K562 (cell line): ENCODE data around the gene EPB41L1. TPM values are rescaled to one million over a fixed set of nuclear protein-coding genes. Genes with fewer than 3 reads are reported as not detected.

Source experiments
- ATAC-seq: fragments of 200-7000 bp; cut with Tn5 transposase; 3 replicates; pipeline ENCODE4 v1.9.1; 2020; ENCODE audit warnings: moderate library complexity
- BruUV-seq: library from RNA; stranded (reverse); fragments of 400-500 nt; replicated peaks from 2 replicates; lab custom pipeline; 2021; lab: Mats Ljungman, UMichigan
- CTCF ChIA-PET: fragments of 300-600 bp; formaldehyde crosslinking; extraction: SDS; loops from one replicate; lab custom pipeline; 2021; ENCODE audit warnings: low intra/inter-chr PET ratio; lab: Yijun Ruan, JAX
- POLR2A ChIA-PET: fragments of 300-600, 350-650 bp; sonication (Branson Sonifier 250); formaldehyde crosslinking; extraction: SDS; loops from one replicate; lab custom pipeline; 2021; ENCODE audit warnings: antibody characterized with exemption, inconsistent platforms; lab: Yijun Ruan, JAX
- DNase-seq, 4 experiments: peaks; one replicate each; pipeline versions ENCODE4 v3.0.0 to v3.0.0-alpha.2; 2011 to 2018; ENCODE audit warnings: low spot score in 3 of 4, mixed read lengths in 3 of 4; ENCODE audit errors: extremely low read depth in 1 of 4
- FAIRE-seq: peaks from 2 replicates; lab custom pipeline; 2011; peaks lifted over from hg19 to GRCh38; lab: Jason Lieb, UNC
- H2AFZ ChIP-seq: 2 replicates; pipeline ENCODE4 v1.6.0; 2011; ENCODE audit warnings: low read depth, low read length, control low read depth, inconsistent platforms
- H3K27ac ChIP-seq: fragments of 200-600 bp; 3 replicates; pipeline ENCODE4 v1.8.0; 2011; ENCODE audit warnings: low read depth, mild to moderate bottlenecking, control low read depth, inconsistent platforms, low read length, moderate library complexity, mixed read lengths; ENCODE audit errors: extremely low read depth
- H3K27me3 ChIP-seq, 2 experiments: fragments of 300-600 bp in 1 of 2; 2 replicates in 1 of 2; 3 replicates in 1 of 2; pipeline versions ENCODE4 v1.6.0 to v1.8.0; 2011; ENCODE audit warnings: inconsistent platforms in 2 of 2, low read length in 2 of 2, mild to moderate bottlenecking in 1 of 2, mixed read lengths in 1 of 2, moderate library complexity in 1 of 2; ENCODE audit not compliant: control insufficient read depth in 2 of 2, insufficient read depth in 2 of 2
- H3K36me3 ChIP-seq: fragments of 300-600 bp; 3 replicates; pipeline ENCODE4 v1.8.0; 2011; ENCODE audit warnings: mild to moderate bottlenecking, low read length, inconsistent platforms; ENCODE audit not compliant: control insufficient read depth, insufficient read depth
- H3K4me1 ChIP-seq, 2 experiments: fragments of 200-600 bp in 1 of 2; replicated peaks in 1 of 2; 2 replicates in 1 of 2; 3 replicates in 1 of 2; pipeline versions ENCODE4 v1.5.1 to v1.8.0; 2011; ENCODE audit warnings: inconsistent platforms in 2 of 2, low read length in 2 of 2, mild to moderate bottlenecking in 1 of 2, mixed read lengths in 1 of 2, moderate library complexity in 1 of 2; ENCODE audit not compliant: control insufficient read depth in 2 of 2, insufficient read depth in 2 of 2
- H3K4me2 ChIP-seq: 2 replicates; pipeline ENCODE4 v1.6.1; 2011; ENCODE audit warnings: low read length, control low read depth, inconsistent platforms, mixed read lengths; ENCODE audit not compliant: insufficient read depth
- H3K4me3 ChIP-seq: fragments of 200-600 bp; sonication (generic), shearing (Covaris generic); 2 replicates; pipeline ENCODE4 v1.5.1; 2016; ENCODE audit warnings: control low read depth, inconsistent platforms
- H3K79me2 ChIP-seq: fragments of 200-600 bp; 3 replicates; pipeline ENCODE4 v1.8.0; 2011; ENCODE audit warnings: low read length, inconsistent platforms; ENCODE audit not compliant: control insufficient read depth, insufficient read depth
- H3K9ac ChIP-seq, 2 experiments: 2 replicates each; pipeline versions ENCODE4 v1.6.0 to v1.6.1; 2011; ENCODE audit warnings: low read depth in 2 of 2, low read length in 2 of 2, control low read depth in 1 of 2, inconsistent platforms in 1 of 2, mild to moderate bottlenecking in 1 of 2, mixed read lengths in 1 of 2; ENCODE audit not compliant: insufficient read depth in 1 of 2
- H3K9me1 ChIP-seq: one replicate; pipeline ENCODE4 v1.6.0; 2011; ENCODE audit warnings: inconsistent platforms, mild to moderate bottlenecking, low read length, moderate library complexity; ENCODE audit not compliant: control insufficient read depth, insufficient read depth
- H3K9me3 ChIP-seq: replicated peaks from 2 replicates; pipeline ENCODE4 v1.5.1; 2011; ENCODE audit warnings: low read depth, low read length, inconsistent platforms; ENCODE audit not compliant: control insufficient read depth, insufficient read depth
- H4K20me1 ChIP-seq: replicated peaks from 2 replicates; pipeline ENCODE4 v1.6.1; 2011; ENCODE audit warnings: low read length, inconsistent platforms, mixed read lengths; ENCODE audit not compliant: control insufficient read depth, insufficient read depth
- KLF1 ChIP-seq: fragments of 450-650 bp; IDR thresholded peaks from 2 replicates; pipeline ENCODE4 v1.6.1; 2016; ENCODE audit warnings: missing genetic modification characterization, missing compliant biosample characterization
- LEF1 ChIP-seq: fragments of 450-650 bp; IDR thresholded peaks from 2 replicates; pipeline ENCODE4 v1.6.1; 2016; ENCODE audit warnings: mild to moderate bottlenecking
- SAP30 ChIP-seq: fragments of 200-600 bp; sonication (generic); IDR thresholded peaks from 2 replicates; pipeline ENCODE4 v1.6.1; 2012; ENCODE audit warnings: borderline replicate concordance, low read depth, mild to moderate bottlenecking, moderate library complexity, low read length, control low read depth, inconsistent platforms; ENCODE audit not compliant: insufficient read depth, poor library complexity, severe bottlenecking
- ZNF316 ChIP-seq: fragments of 450-650 bp; IDR thresholded peaks from 2 replicates; pipeline ENCODE4 v1.6.1; 2016
- ZNF583 ChIP-seq: fragments of 250-450 bp; sonication (Bioruptor Pico); IDR thresholded peaks from 2 replicates; pipeline ENCODE4 v1.4.0; 2020
- WGBS: fragments of 100-300 bp; shearing (Covaris generic); methylation state at CpG from one replicate; pipeline ENCODE4 v1.1.6; 2016; ENCODE audit warnings: low coverage, mixed read lengths; ENCODE audit not compliant: insufficient coverage; ENCODE audit errors: missing lambda C conversion rate; 5-methylcytosine and 5-hydroxymethylcytosine counted together
- in situ Hi-C: fragments of 300-500 bp; cut with MboI; formaldehyde crosslinking; loops from 4 replicates; pipeline ENCODE4 v1.15.0; 2018; ENCODE audit warnings: inconsistent platforms, mixed read lengths
- intact Hi-C: fragments of 100-400 bp; cut with micrococcal nuclease; formaldehyde crosslinking; loops from 2 replicates; pipeline ENCODE4 v1.14.2; 2022
- polyA plus RNA-seq, 8 experiments: library from polyadenylated mRNA; depleted of rRNA in 4 of 8; stranded (reverse) in 5 of 8; unstranded in 3 of 8; fragments of >200 nt; fragmentation: Nextera tagmentation in 2 of 8; fragmentation: Illumina TruSeq in 1 of 8; extraction: Ambion mirVana in 2 of 8; extraction: Trizol in 1 of 8; gene quantifications; 2 replicates each; pipeline versions ENCODE4 v1.2.1 to v1.2.3, GENCODE V29; 2011 to 2014; ENCODE audit warnings: inconsistent platforms in 1 of 8, missing spikeins in 1 of 8
- total RNA-seq, 7 experiments: library from RNA; depleted of rRNA in 6 of 7; stranded (reverse); fragments of >200 nt in 6 of 7; fragmentation: Illumina TruSeq in 2 of 7; extraction: Trizol in 2 of 7; gene quantifications; 2 replicates each; pipeline versions ENCODE4 v1.2.1 to v1.2.3, GENCODE V29; 2011 to 2021; ENCODE audit warnings: low replicate concordance in 1 of 7

The EPB41L1 gene
- total and polyA plus RNA-seq, 9 of the 15 experiments (the other 6 are each of a cell fraction or from before 2014, with no cell fraction given), result 0.11 to 4.3 (median 1.3) TPM

- Histone ChIP-seq H3K9me1 (no peaks in the 10 kb centered on the region), H3K36me3 (peaks cover 37% of the 10 kb centered on the region; the same call in 2 of the 3 replicates), H3K27me3 (peaks cover 2 to 11% of the 10 kb centered on the region in 2 experiments; a peak in 4 of 5 replicates), H3K4me3 (peak overlapping the region; percentile 60)
- FAIRE-seq, result no peak
- TF ChIP-seq ZNF583 (CRISPR knock-in tag) (no peak), LEF1 (no peak), SAP30 (no peak)
- TF ChIP-seq, all 486 proteins: peak for 0
- ATAC-seq, result peak; percentile 8; the same call in 1 of the 3 replicates
- Histone ChIP-seq H3K27ac (peak overlapping the region; percentile 59), H3K9ac (peak overlapping the region; percentile 80 to 92), H3K79me2 (peaks cover 35% of the 10 kb centered on the region), H2AFZ (peak overlapping the region; percentile 97), H3K9me3 (no peaks in the 10 kb centered on the region), H3K4me1 (peaks cover 5 to 7% of the 10 kb centered on the region in 2 experiments; a peak in 4 of 5 replicates), H4K20me1 (no peaks in the 10 kb centered on the region), H3K4me2 (peak overlapping the region; percentile 84)
- intact Hi-C loops, result no loop called here
- no TSS peak for BruUV-seq
- DNase-seq, result peak in 1 of 4 experiments; percentile 9
- WGBS, result 0% methylated on average over 6 of the region's 6 CpGs
- ChIA-PET CTCF (no interaction called here), POLR2A (interaction anchor here (0.7 to 1.5 kb wide), 9 partner anchors 9 to 397 kb away, joined by 3 to 6 read pairs (median 3); no protein-coding TSS in a partner anchor)
- in situ Hi-C loops, result no loop called here
These were observed 82.2 kb downstream of the EPB41L1 start for GRCh38 chr20:36236786-36237121.

GRCh38 chr20:36237477-36237876 is 82.9 kb downstream of the EPB41L1 start:
- Histone ChIP-seq H3K9me1 (no peaks in the 10 kb centered on the region), H3K9me3 (no peaks in the 10 kb centered on the region), H3K27me3 (peaks cover 0 to 4% of the 10 kb centered on the region in 2 experiments; a peak in 1 of 5 replicates), H3K4me1 (peaks cover 5 to 7% of the 10 kb centered on the region in 2 experiments; a peak in 4 of 5 replicates), H4K20me1 (no peaks in the 10 kb centered on the region), H3K27ac (no peak overlapping the region; the same call in 2 of the 3 replicates), H3K9ac (peak overlapping the region; percentile 80 to 92; a peak in 3 of 4 replicates), H3K4me3 (peak overlapping the region; percentile 60), H3K4me2 (peak overlapping the region; percentile 84), H2AFZ (no peak overlapping the region), H3K36me3 (peaks cover 41% of the 10 kb centered on the region; the same call in 2 of the 3 replicates), H3K79me2 (peaks cover 35% of the 10 kb centered on the region)
- BruUV-seq, result no TSS peak
- intact Hi-C loops, result no loop called here
- WGBS, result 49% methylated on average over 5 of the region's 5 CpGs
- ChIA-PET CTCF (interaction anchor here (0.6 kb wide), 1 partner anchor 245 kb away, joined by 3 read pairs; no protein-coding TSS in a partner anchor), POLR2A (interaction anchor here (0.7 to 1.5 kb wide), 7 partner anchors 9 to 1319 kb away, joined by 3 to 5 read pairs (median 4); no protein-coding TSS in a partner anchor)
- FAIRE-seq, result no peak
- no peak for ATAC-seq
- in situ Hi-C loops, result no loop called here
- TF ChIP-seq KLF1, result no peak
- TF ChIP-seq ZNF316, result peak; percentile 74
- no peak for DNase-seq
